Epithelial cell of proximal tubule (primary cell): ENCODE measurements around the gene OTC. TPM values are rescaled to one million over a fixed set of nuclear protein-coding genes. Genes with fewer than 3 reads are reported as not detected.

Source experiments
- DNase-seq: peaks from one replicate; pipeline ENCODE4 v3.0.0-alpha.2; 2011; ENCODE audit warnings: low read depth
- H3K4me3 ChIP-seq: 2 replicates; pipeline ENCODE4 v1.5.1; 2011; ENCODE audit warnings: low read depth, mild to moderate bottlenecking, low read length
- CTCF ChIP-seq: conservative IDR thresholded peaks from 2 replicates; pipeline ENCODE4 v1.5.1; 2012; ENCODE audit warnings: low read depth, mild to moderate bottlenecking, low read length
- total RNA-seq: library from RNA; depleted of rRNA; stranded (reverse); fragments of >200 nt; gene quantifications from 2 replicates; pipeline ENCODE4 v1.2.3, GENCODE V29; 2015

The OTC gene
- total RNA-seq, 1 donor from 2014 or later = not detected

GRCh38 chrX:38438321-38438720, 85.9 kb downstream of the OTC start:
- H3K4me3 ChIP-seq = no peak overlapping the region
- DNase-seq = no peak
- peak; percentile 20 for TF ChIP-seq CTCF

DNA sequence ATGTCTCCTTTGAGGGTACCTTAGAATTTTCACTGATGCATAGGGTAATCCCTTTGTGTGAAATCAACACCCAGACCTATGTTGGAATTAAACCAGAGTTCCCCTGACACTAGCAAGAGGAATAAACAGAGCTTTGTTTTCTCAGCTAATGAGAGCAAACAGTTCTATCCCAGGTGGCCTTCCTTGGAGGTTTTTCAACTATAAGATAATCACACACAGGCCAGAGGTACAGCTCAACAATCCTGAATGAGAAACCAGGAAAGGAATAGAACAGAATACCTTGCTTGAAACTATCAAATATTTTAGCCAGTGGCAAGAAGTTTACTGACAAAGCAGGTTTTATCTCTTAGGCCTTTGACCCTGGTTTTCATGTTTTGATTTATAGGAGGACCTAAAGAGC, 100.2 kb downstream of the OTC start:
- H3K4me3 ChIP-seq = no peak overlapping the region
- no peak for DNase-seq
- TF ChIP-seq CTCF = no peak

DNA sequence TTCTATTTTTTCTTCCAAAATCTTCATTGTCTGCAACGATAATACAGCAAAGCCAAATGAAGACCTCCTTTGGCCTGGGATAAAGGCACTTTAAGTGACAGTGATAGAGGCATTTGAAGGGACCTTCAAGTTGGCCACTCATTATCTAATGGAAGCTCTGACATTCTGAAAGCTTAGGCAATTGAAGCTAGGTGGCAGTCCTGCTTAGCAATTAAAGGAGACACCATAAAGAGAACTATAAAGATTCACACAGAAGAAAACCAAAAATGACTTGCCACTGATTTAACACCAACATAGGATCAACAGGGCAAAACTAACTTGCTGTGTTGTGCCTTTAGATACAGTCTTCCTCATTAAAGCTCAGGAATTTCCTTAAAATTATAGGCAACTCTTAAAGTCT, 105.7 kb downstream of the OTC start:
- TF ChIP-seq CTCF = peak; percentile 49
- H3K4me3 ChIP-seq = no peak overlapping the region
- DNase-seq = no peak

DNA sequence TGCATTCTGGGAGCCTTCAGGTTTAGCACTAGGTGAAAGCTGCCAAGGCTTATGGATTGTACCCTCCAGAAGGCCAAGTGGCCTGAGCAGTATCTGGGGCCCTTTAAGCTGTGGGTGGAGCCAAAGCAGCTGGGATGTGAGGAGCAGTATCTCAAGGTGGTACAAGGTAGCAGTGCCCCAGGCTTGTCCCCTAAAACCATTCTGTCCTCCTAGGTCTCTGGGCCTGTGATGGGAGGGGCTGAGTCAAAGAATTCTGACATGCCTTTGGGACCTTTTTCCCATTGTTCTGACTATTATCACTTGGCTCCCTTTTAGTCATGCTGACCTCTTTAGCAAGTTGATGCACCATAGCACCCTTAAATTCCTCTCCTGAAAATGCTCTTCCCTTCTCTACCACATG, 109.9 kb downstream of the OTC start:
- no peak for TF ChIP-seq CTCF
- no peak for DNase-seq

DNA sequence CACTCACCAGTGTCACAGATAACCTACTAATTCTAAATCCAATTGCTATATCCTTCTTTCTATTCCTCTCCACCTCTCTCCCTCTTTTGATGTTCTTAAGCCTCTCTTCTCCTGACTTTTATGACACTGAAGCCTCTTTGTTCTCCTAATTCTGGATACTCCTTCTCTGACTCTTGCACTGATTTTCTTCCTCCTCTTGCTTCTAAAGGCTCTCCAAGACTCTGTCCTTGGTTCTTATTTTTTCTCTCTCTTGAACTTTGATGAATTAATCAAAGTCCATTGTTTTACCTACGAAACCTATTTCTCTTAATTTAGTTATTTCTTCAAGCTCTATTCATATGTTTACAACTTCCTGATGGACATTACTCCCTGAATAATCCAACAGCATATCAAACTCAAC, 113.3 kb downstream of the OTC start:
- no peak for TF ChIP-seq CTCF
- no peak overlapping the region for H3K4me3 ChIP-seq
- no peak for DNase-seq

More for the DNA sequence above, 109.9 kb downstream of the OTC start:
- H3K4me3 ChIP-seq = no peak overlapping the region

DNA sequence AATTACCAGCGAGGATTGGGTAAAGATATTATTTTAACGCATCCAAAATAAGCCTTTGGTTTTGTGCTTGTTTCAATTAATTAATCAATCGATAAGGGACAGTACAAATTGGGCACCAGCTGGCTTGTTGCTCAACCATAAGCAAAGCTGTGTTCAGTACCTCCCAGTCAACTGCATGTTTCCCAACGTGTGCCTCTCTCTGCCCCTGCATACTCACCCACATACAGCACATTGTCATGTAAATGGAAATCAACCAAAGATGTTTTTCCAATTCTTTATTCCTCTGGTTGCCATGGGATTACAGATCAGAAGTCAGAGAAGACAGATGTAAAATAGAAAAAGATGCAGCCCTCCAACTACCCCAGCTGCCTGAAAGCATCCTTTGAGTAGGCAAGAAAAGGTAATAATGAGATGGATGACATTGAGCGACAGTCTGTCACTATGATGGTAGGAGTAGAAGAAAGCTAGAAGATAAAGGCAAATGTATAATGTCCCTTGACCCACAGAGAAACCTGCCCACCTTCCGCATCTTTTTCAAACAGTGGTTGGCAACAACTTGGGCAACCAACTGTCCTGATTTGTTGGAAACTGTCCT, 116.3 kb downstream of the OTC start:
- TF ChIP-seq CTCF = no peak
- no peak overlapping the region for H3K4me3 ChIP-seq
- DNase-seq = no peak

Other genes starting within 250 kb of the OTC start
- gene SRPX, start 131.7 kb upstream of the OTC start, total RNA-seq = 32.0 and 37.0 TPM in 2 replicates
- gene RPGR, start 25.1 kb upstream of the OTC start, total RNA-seq = 3.5 and 5.7 TPM in 2 replicates
- 0.29 and 1.9 TPM in 2 replicates for gene TSPAN7, start 208.9 kb downstream of the OTC start, total RNA-seq